B cell (primary cell): ENCODE results near the gene SSR2. TPM values are rescaled to one million over a fixed set of nuclear protein-coding genes. Genes with fewer than 3 reads are reported as not detected.

Source experiments
- ATAC-seq: fragments of 200-7000 bp; cut with Tn5 transposase; one replicate; pipeline ENCODE4 v1.10.0; 2021; ENCODE audit warnings: low read depth, mild to moderate bottlenecking, moderate number of reproducible peaks, moderate library complexity
- CTCF ChIA-PET: fragments of 350-600 bp; sonication (Branson Sonifier 250); formaldehyde crosslinking; loops from one replicate; lab custom pipeline; 2021; ENCODE audit warnings: antibody characterized with exemption, inconsistent platforms; lab: Charles Lee
- POLR2A ChIA-PET: fragments of 350-600 bp; sonication (Branson Sonifier 250); formaldehyde crosslinking; loops from one replicate; lab custom pipeline; 2021; ENCODE audit warnings: antibody characterized with exemption; lab: Charles Lee
- DNase-seq: peaks from one replicate; pipeline ENCODE4 v3.0.0; 2013
- H2AFZ ChIP-seq: 2 replicates; pipeline ENCODE4 v1.6.1; 2012; ENCODE audit warnings: mild to moderate bottlenecking, low read depth, low read length; ENCODE audit not compliant: insufficient read depth, poor library complexity, severe bottlenecking
- H3K27ac ChIP-seq, 2 donors: 1 replicate in 1 of 2; 2 replicates in 1 of 2; pipeline ENCODE4 v1.5.1; 2012 to 2013; ENCODE audit warnings: low read length in 2 of 2, mild to moderate bottlenecking in 2 of 2, moderate library complexity in 1 of 2
- H3K27me3 ChIP-seq, 4 experiments: fragments of 200-600 bp in 1 of 4; sonication (generic) in 1 of 4; replicated peaks in 1 of 4; 1 replicate in 2 of 4; 2 replicates in 2 of 4; pipeline versions ENCODE4 v1.6.1 to v1.7.0; 2013 to 2016; ENCODE audit warnings: low read length in 3 of 4, mild to moderate bottlenecking in 2 of 4, mixed read lengths in 1 of 4, moderate library complexity in 1 of 4; ENCODE audit not compliant: insufficient read depth in 4 of 4, control insufficient read depth in 3 of 4; ENCODE audit errors: control extremely low read depth in 1 of 4
- H3K36me3 ChIP-seq, 2 experiments: replicated peaks in 1 of 2; 1 replicate in 1 of 2; 2 replicates in 1 of 2; pipeline versions ENCODE4 v1.6.1 to v1.7.1; 2013; ENCODE audit warnings: low read length in 1 of 2; ENCODE audit not compliant: insufficient read depth in 2 of 2, control insufficient read depth in 1 of 2; ENCODE audit errors: control extremely low read depth in 1 of 2, extremely low read depth in 1 of 2
- H3K4me1 ChIP-seq, 2 donors: fragments of 200-600 bp in 1 of 2; sonication (generic) in 1 of 2; 1 replicate in 1 of 2; 2 replicates in 1 of 2; pipeline versions ENCODE4 v1.5.1 to v1.6.1; 2013 to 2017; ENCODE audit warnings: low read length in 2 of 2; ENCODE audit not compliant: control insufficient read depth in 2 of 2, insufficient read depth in 2 of 2
- H3K4me2 ChIP-seq: replicated peaks from 2 replicates; pipeline ENCODE3; 2012; ENCODE audit warnings: mild to moderate bottlenecking, low read depth, low read length; ENCODE audit not compliant: poor library complexity, severe bottlenecking
- H3K4me3 ChIP-seq, 5 experiments: fragments of 200-600 bp in 1 of 5; sonication (generic) in 1 of 5; 1 replicate in 3 of 5; 2 replicates in 2 of 5; pipeline versions ENCODE4 v1.5.1 to v1.7.0; 2011 to 2016; ENCODE audit warnings: low read length in 4 of 5, mild to moderate bottlenecking in 4 of 5, low read depth in 2 of 5, control low read depth in 1 of 5, moderate library complexity in 1 of 5; ENCODE audit not compliant: insufficient read depth in 1 of 5; ENCODE audit errors: control extremely low read depth in 1 of 5, extremely low read depth in 1 of 5
- H3K79me2 ChIP-seq: fragments of 200-600 bp; sonication (generic); one replicate; pipeline ENCODE4 v1.6.0; 2016; ENCODE audit warnings: low read length; ENCODE audit not compliant: control insufficient read depth, insufficient read depth
- H3K9ac ChIP-seq: fragments of 200-600 bp; sonication (generic); 2 replicates; pipeline ENCODE4 v1.6.1; 2017; ENCODE audit warnings: mild to moderate bottlenecking, low read length, moderate library complexity
- H3K9me3 ChIP-seq, 3 donors: one replicate each; pipeline versions ENCODE4 v1.6.1 to v1.7.1; 2013; ENCODE audit warnings: low read length in 2 of 3; ENCODE audit not compliant: control insufficient read depth in 2 of 3, insufficient read depth in 1 of 3; ENCODE audit errors: control extremely low read depth in 1 of 3
- H4K20me1 ChIP-seq: 2 replicates; pipeline ENCODE4 v1.6.0; 2012; ENCODE audit warnings: mild to moderate bottlenecking, low read length; ENCODE audit not compliant: insufficient read depth, control insufficient read depth, poor library complexity, severe bottlenecking
- H3K27ac Mint-ChIP-seq: one replicate; pipeline ENCODE4 v1.8.0; 2021; ENCODE audit warnings: mixed read lengths
- H3K27me3 Mint-ChIP-seq: one replicate; pipeline ENCODE4 v1.8.0; 2021; ENCODE audit warnings: mixed read lengths
- H3K4me1 Mint-ChIP-seq: one replicate; pipeline ENCODE4 v1.8.0; 2021; ENCODE audit warnings: mixed read lengths
- H3K4me3 Mint-ChIP-seq: one replicate; pipeline ENCODE4 v1.8.0; 2021; ENCODE audit warnings: mixed read lengths
- H3K9me3 Mint-ChIP-seq: one replicate; pipeline ENCODE4 v1.8.0; 2022; ENCODE audit warnings: mixed read lengths; ENCODE audit not compliant: insufficient read depth
- EZH2 ChIP-seq: IDR thresholded peaks from 2 replicates; pipeline ENCODE4 v1.6.1; 2012; ENCODE audit warnings: borderline replicate concordance, low read depth, mild to moderate bottlenecking, moderate library complexity, low read length; ENCODE audit not compliant: insufficient read depth, poor library complexity, severe bottlenecking
- WGBS: methylation state at CpG from one replicate; pipeline ENCODE4 v1.1.5; 2013; ENCODE audit warnings: missing lambda C conversion rate; ENCODE audit not compliant: insufficient coverage; 5-methylcytosine and 5-hydroxymethylcytosine counted together
- intact Hi-C: fragments of 100-400 bp; cut with micrococcal nuclease; formaldehyde crosslinking; loops from one replicate; pipeline ENCODE4 v1.10.0; 2022
- polyA plus RNA-seq: library from polyadenylated mRNA; depleted of rRNA; stranded (reverse); fragments of >200 nt; gene quantifications from 2 replicates; pipeline ENCODE4 v1.2.3, GENCODE V29; 2012
- total RNA-seq, 2 donors: library from RNA; stranded (reverse); fragments of 120-200 nt in 1 of 2; gene quantifications; 1 replicate in 1 of 2; 2 replicates in 1 of 2; pipeline versions ENCODE4 v1.2.3 to v1.2.4, GENCODE V29; 2013 to 2022
- TF ChIP-seq, protein P1 (sequence below): fragments of 200-600 bp; IDR thresholded peaks from one replicate; pipeline ENCODE4 v1.8.0; 2022; ENCODE audit warnings: antibody characterized with exemption, mild to moderate bottlenecking

The SSR2 gene
- total and polyA plus RNA-seq, 2 donors (not counting 1 experiment from before 2014, with no cell fraction given): 160 to 359 TPM

DNA sequence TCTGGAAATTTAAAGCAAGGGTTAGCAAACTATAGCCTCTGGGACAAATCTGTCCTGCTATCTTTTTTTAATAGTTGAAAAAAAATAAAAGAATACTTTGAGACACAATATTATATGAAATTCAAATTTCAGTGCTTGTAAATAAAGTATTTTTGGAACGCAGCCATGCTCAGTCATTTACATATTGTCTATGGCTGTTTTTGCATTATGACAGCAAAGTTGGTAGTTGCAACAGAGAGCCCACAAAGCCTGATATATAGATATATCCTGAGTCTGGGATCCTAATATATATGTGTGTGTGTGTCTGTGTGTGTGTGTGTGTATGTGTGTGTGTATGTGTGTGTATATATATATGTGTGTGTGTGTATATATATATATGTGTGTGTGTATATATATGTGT lies 20.8 kb downstream of the SSR2 start:
- H3K27ac Mint-ChIP-seq: no peak overlapping the region

DNA sequence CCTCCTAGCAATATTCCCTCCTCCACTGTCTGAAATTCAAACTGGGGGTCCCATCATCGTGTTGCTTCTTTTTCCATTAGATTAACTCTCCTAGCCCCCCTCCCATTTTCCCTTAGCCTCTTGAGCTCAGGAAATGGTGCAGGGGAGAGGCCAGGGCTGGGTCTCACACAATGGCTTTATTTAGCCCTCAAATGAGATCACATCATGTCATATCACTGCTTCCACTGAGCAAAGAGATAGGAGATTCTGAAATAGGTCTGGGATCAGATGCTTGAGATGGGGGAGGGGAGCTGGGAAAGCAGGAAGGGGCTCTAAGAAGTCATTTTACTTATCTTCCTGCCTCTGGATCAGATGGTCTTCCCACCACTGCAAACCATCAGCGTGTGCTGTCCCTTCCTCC lies 24.6 kb downstream of the SSR2 start:
- no peaks in the 10 kb centered on the region for H3K36me3 ChIP-seq
- H3K79me2 ChIP-seq: no peaks in the 10 kb centered on the region
- H3K27ac Mint-ChIP-seq: no peak overlapping the region
- TF ChIP-seq, protein P1, sequence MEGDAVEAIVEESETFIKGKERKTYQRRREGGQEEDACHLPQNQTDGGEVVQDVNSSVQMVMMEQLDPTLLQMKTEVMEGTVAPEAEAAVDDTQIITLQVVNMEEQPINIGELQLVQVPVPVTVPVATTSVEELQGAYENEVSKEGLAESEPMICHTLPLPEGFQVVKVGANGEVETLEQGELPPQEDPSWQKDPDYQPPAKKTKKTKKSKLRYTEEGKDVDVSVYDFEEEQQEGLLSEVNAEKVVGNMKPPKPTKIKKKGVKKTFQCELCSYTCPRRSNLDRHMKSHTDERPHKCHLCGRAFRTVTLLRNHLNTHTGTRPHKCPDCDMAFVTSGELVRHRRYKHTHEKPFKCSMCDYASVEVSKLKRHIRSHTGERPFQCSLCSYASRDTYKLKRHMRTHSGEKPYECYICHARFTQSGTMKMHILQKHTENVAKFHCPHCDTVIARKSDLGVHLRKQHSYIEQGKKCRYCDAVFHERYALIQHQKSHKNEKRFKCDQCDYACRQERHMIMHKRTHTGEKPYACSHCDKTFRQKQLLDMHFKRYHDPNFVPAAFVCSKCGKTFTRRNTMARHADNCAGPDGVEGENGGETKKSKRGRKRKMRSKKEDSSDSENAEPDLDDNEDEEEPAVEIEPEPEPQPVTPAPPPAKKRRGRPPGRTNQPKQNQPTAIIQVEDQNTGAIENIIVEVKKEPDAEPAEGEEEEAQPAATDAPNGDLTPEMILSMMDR: no peak
- TF ChIP-seq EZH2: no peak
- H3K9me3 ChIP-seq: no peaks in the 10 kb centered on the region
- WGBS: 33% methylated on average over 1 of the region's 2 CpGs
- POLR2A ChIA-PET: no interaction called here
- H2AFZ ChIP-seq: no peak overlapping the region
- H3K4me1 Mint-ChIP-seq: no peaks in the 10 kb centered on the region
- no peaks in the 10 kb centered on the region for H3K27me3 ChIP-seq
- H3K27me3 Mint-ChIP-seq: no peaks in the 10 kb centered on the region
- ATAC-seq (no peak), DNase-seq (no peak)
- H4K20me1 ChIP-seq: no peaks in the 10 kb centered on the region
- no peak overlapping the region for H3K4me3 ChIP-seq
- H3K9me3 Mint-ChIP-seq: no peaks in the 10 kb centered on the region
- H3K27ac ChIP-seq: no peak overlapping the region
- intact Hi-C loops: no loop called here
- H3K4me3 Mint-ChIP-seq: no peak overlapping the region
- no peaks in the 10 kb centered on the region for H3K4me1 ChIP-seq
- CTCF ChIA-PET: interaction anchor here (1.0 to 1.2 kb wide), 2 partner anchors 58 to 62 kb away, joined by 3 to 4 read pairs; partner anchors contain the start of gene KHDC4
- H3K9ac ChIP-seq: no peak overlapping the region
- H3K4me2 ChIP-seq: no peak overlapping the region

More for the DNA sequence above, 20.8 kb downstream of the SSR2 start:
- Histone ChIP-seq H3K79me2 (no peaks in the 10 kb centered on the region), H3K36me3 (no peaks in the 10 kb centered on the region), H3K9me3 (no peaks in the 10 kb centered on the region), H3K27me3 (no peaks in the 10 kb centered on the region), H3K4me3 (no peak overlapping the region), H3K9ac (no peak overlapping the region), H2AFZ (no peak overlapping the region), H3K4me2 (no peak overlapping the region), H4K20me1 (no peaks in the 10 kb centered on the region), H3K4me1 (no peaks in the 10 kb centered on the region), H3K27ac (no peak overlapping the region)
- Mint-ChIP-seq H3K9me3 (no peaks in the 10 kb centered on the region), H3K4me1 (no peaks in the 10 kb centered on the region), H3K27me3 (no peaks in the 10 kb centered on the region), H3K4me3 (no peak overlapping the region)
- WGBS: no CpG with 5 or more reads among the region's 1 CpG
- ATAC-seq (no peak), DNase-seq (no peak)
- TF ChIP-seq, protein P1: no peak
- no peak for TF ChIP-seq EZH2
- intact Hi-C loops: no loop called here
- CTCF ChIA-PET: no interaction called here
- POLR2A ChIA-PET: interaction anchor here (0.7 kb wide), 1 partner anchor 40 kb away, joined by 4 read pairs; no protein-coding TSS in a partner anchor
